ENCODE results near the gene TMEM225B. TPM values are rescaled to one million over a fixed set of nuclear protein-coding genes. Genes with fewer than 3 reads are reported as not detected.
"Not testable (repeated sequence)": the region's sequence is repeated elsewhere in the genome, so short reads cannot be mapped to it uniquely, and the experiment has no call there.

The TMEM225B gene
- 6.5 TPM for polyA plus RNA-seq (2012; ENCODE audit: insufficient read depth, insufficient read length)

GRCh38 chr7:99597762-99598501 lies at the start of gene TMEM225B:
TSS of gene TMEM225B (plus strand) at chr7:99598267. CDS start at chr7:99604389, 6,122 bp downstream.
- H3K4me3 ChIP-seq (ENCODE audit: low read length): no peak within 1 kb of the TSS

GRCh38 chr7:99549545-99549944 lies 48.5 kb upstream of the TMEM225B start:
- DNase-seq (ENCODE audit: low read depth, low spot score); H3K4me3 ChIP-seq (ENCODE audit: low read length): not testable (repeated sequence)

More at GRCh38 chr7:99597762-99598501, at the start of gene TMEM225B:
- DNase-seq (ENCODE audit: low read depth, low spot score): no peak

- H3K4me3 ChIP-seq (ENCODE audit: low read length): peak overlapping the region; percentile 79
- DNase-seq (ENCODE audit: low read depth, low spot score): no peak
These were observed 46.7 kb upstream of the TMEM225B start for GRCh38 chr7:99551334-99551733.

- peak within 1 kb of the TSS; percentile 79 for H3K4me3 ChIP-seq (ENCODE audit: low read length)
- peak; percentile 89 for DNase-seq (ENCODE audit: low read depth, low spot score)
These were observed 46.2 kb upstream of the TMEM225B start, which contains the start of gene FAM200A for GRCh38 chr7:99551767-99552463. TSS of gene FAM200A (minus strand) at chr7:99552114. CDS start at chr7:99548407, 3,707 bp downstream.

GRCh38 chr7:99553039-99553438 lies 45.0 kb upstream of the TMEM225B start:
- H3K4me3 ChIP-seq (ENCODE audit: low read length): no peak overlapping the region
- no peak for DNase-seq (ENCODE audit: low read depth, low spot score)

GRCh38 chr7:99554939-99555338 lies 43.1 kb upstream of the TMEM225B start:
- H3K4me3 ChIP-seq (ENCODE audit: low read length): no peak overlapping the region

GRCh38 chr7:99557196-99557607 lies 40.9 kb upstream of the TMEM225B start:
- no peak for DNase-seq (ENCODE audit: low read depth, low spot score)
- H3K4me3 ChIP-seq (ENCODE audit: low read length): peak overlapping the region; percentile 97

More at GRCh38 chr7:99554939-99555338, 43.1 kb upstream of the TMEM225B start:
- no peak for DNase-seq (ENCODE audit: low read depth, low spot score)

- peak overlapping the region; percentile 97 for H3K4me3 ChIP-seq (ENCODE audit: low read length)
- DNase-seq (ENCODE audit: low read depth, low spot score): peak; percentile 9
These were observed 40.1 kb upstream of the TMEM225B start for GRCh38 chr7:99557940-99558305.

GRCh38 chr7:99558306-99559174 lies 39.5 kb upstream of the TMEM225B start, which contains the start of gene ZNF655:
TSS of gene ZNF655 (plus strand) at chr7:99558642. CDS start at chr7:99560560, 1,918 bp downstream.
- peak within 1 kb of the TSS; percentile 97 for H3K4me3 ChIP-seq (ENCODE audit: low read length)
- peak; percentile 86 for DNase-seq (ENCODE audit: low read depth, low spot score)

GRCh38 chr7:99559175-99559915 lies 38.7 kb upstream of the TMEM225B start:
- DNase-seq (ENCODE audit: low read depth, low spot score): no peak
- H3K4me3 ChIP-seq (ENCODE audit: low read length): peak overlapping the region; percentile 97

- DNase-seq (ENCODE audit: low read depth, low spot score): no peak
These were observed 37.0 kb upstream of the TMEM225B start for GRCh38 chr7:99560834-99561736.

GRCh38 chr7:99561737-99562051 lies 36.4 kb upstream of the TMEM225B start:
- no peak overlapping the region for H3K4me3 ChIP-seq (ENCODE audit: low read length)
- DNase-seq (ENCODE audit: low read depth, low spot score): no peak

More at GRCh38 chr7:99560834-99561736, 37.0 kb upstream of the TMEM225B start:
- no peak overlapping the region for H3K4me3 ChIP-seq (ENCODE audit: low read length)

- no peak overlapping the region for H3K4me3 ChIP-seq (ENCODE audit: low read length)
- no peak for DNase-seq (ENCODE audit: low read depth, low spot score)
These were observed 35.8 kb upstream of the TMEM225B start for GRCh38 chr7:99562114-99562784.

GRCh38 chr7:99562832-99563231 lies 35.2 kb upstream of the TMEM225B start:
- DNase-seq (ENCODE audit: low read depth, low spot score): no peak
- H3K4me3 ChIP-seq (ENCODE audit: low read length): no peak overlapping the region

- H3K4me3 ChIP-seq (ENCODE audit: low read length): no peak overlapping the region
- DNase-seq (ENCODE audit: low read depth, low spot score): no peak
These were observed 34.4 kb upstream of the TMEM225B start for GRCh38 chr7:99563650-99564049.

- not testable (repeated sequence) for H3K4me3 ChIP-seq (ENCODE audit: low read length); DNase-seq (ENCODE audit: low read depth, low spot score)
These were observed 29.3 kb upstream of the TMEM225B start for GRCh38 chr7:99568770-99569169.

- no peak overlapping the region for H3K4me3 ChIP-seq (ENCODE audit: low read length)
- no peak for DNase-seq (ENCODE audit: low read depth, low spot score)
These were observed 26.3 kb upstream of the TMEM225B start for GRCh38 chr7:99571768-99572167.

Measured in Jurkat, Clone E6-1 (cell line).